Fibroblast of skin of scalp (primary cell): Measurements from ENCODE around the gene SLX4IP.

Source experiments
- DNase-seq: peaks from one replicate; pipeline ENCODE4 v3.0.0-alpha.2; 2013

Gene SLX4IP

GRCh38 chr20:10467681-10468339, 32.7 kb downstream of the SLX4IP start:
- peak; percentile 22 for DNase-seq

- DNase-seq, result no peak
Measured at GRCh38 chr20:10468340-10468845, 33.3 kb downstream of the SLX4IP start.

GRCh38 chr20:10469056-10469455, 34.0 kb downstream of the SLX4IP start:
- DNase-seq, result no peak

- DNase-seq, result peak; percentile 88
Measured at GRCh38 chr20:10469599-10469998, 34.5 kb downstream of the SLX4IP start.

GRCh38 chr20:10470276-10470675, 35.2 kb downstream of the SLX4IP start:
- DNase-seq, result no peak

- DNase-seq, result no peak
Measured at GRCh38 chr20:10472871-10473270, 37.8 kb downstream of the SLX4IP start.

GRCh38 chr20:10474606-10475184, 39.6 kb downstream of the SLX4IP start:
- peak; percentile 28 for DNase-seq

- DNase-seq, result no peak
Measured at GRCh38 chr20:10475225-10475624, 40.1 kb downstream of the SLX4IP start.

GRCh38 chr20:10476319-10476724, 41.2 kb downstream of the SLX4IP start:
- peak; percentile 47 for DNase-seq

- DNase-seq, result no peak
Measured at GRCh38 chr20:10478205-10478604, 43.1 kb downstream of the SLX4IP start.

- no peak for DNase-seq
Measured at GRCh38 chr20:10478930-10479329, 43.8 kb downstream of the SLX4IP start.

GRCh38 chr20:10481676-10482075, 46.6 kb downstream of the SLX4IP start:
- DNase-seq, result no peak

- no peak for DNase-seq
Measured at GRCh38 chr20:10483691-10484090, 48.6 kb downstream of the SLX4IP start.

GRCh38 chr20:10487142-10488136, 52.3 kb downstream of the SLX4IP start:
- DNase-seq, result peak; percentile 56

- DNase-seq, result no peak
Measured at GRCh38 chr20:10488534-10488933, 53.4 kb downstream of the SLX4IP start.

- no peak for DNase-seq
Measured at GRCh38 chr20:10489853-10490252, 54.7 kb downstream of the SLX4IP start.

GRCh38 chr20:10490257-10490656, 55.2 kb downstream of the SLX4IP start:
- DNase-seq, result no peak

- peak; percentile 65 for DNase-seq
Measured at GRCh38 chr20:10490706-10491105, 55.6 kb downstream of the SLX4IP start.

- DNase-seq, result peak; percentile 67
Measured at GRCh38 chr20:10492065-10492464, 57.0 kb downstream of the SLX4IP start.

- no peak for DNase-seq
Measured at GRCh38 chr20:10492844-10493243, 57.7 kb downstream of the SLX4IP start.

- DNase-seq, result no peak
Measured at GRCh38 chr20:10495173-10495572, 60.1 kb downstream of the SLX4IP start.

GRCh38 chr20:10496465-10496864, 61.4 kb downstream of the SLX4IP start:
- no peak for DNase-seq

GRCh38 chr20:10497283-10497682, 62.2 kb downstream of the SLX4IP start:
- DNase-seq, result no peak
